ENCODE data around the gene TMEM80. TPM values are rescaled to one million over a fixed set of nuclear protein-coding genes. Genes with fewer than 3 reads are reported as not detected.

Gene TMEM80
- total RNA-seq, 1 experiment from 2014 or later, result 10.8 TPM

DNA sequence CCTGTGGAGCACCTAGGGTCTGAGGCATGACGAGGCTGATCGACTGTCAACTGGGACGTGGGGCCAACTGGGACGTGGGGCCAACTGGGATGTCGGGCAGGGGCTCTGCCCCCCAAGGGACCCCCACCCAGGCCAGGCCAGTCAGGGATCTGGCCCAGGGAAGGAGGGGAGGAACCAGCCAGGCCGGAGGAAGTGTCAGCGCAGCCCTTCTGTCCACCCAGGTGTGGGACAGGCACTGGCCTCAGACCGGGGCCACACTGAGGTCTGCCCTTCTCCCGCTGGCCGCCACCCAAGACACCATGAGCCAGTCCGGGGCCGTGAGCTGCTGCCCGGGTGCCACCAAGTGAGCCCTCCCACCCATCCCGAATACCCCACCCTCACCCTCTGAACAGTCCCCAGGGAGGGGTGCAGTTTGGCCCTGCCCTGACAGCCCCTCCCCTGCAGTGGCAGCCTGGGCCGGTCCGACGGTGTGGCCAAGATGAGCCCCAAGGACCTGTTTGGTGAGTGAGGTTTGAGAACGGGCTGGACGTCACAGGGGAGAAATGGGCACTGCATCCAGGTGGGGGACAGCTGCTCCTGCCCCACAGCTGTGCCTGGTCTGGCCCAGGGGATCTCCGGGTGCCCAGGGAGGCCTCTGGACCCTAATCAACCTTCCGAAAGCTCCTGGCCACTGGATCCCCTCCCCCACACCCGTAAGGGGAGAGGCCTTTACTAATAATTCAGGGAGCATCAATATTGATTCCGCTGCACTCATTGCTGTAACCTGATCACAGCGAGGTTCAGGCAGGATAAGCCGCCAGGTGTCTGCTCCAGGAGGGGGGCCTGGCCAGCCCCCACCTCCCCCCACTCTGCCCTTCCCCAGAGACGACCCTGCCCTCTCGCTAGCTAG, 13.7 kb downstream of the TMEM80 start:
- CTCF ChIA-PET, result no interaction called here
- peaks cover 29% of the 10 kb centered on the region for H3K4me1 ChIP-seq (ENCODE audit: insufficient read depth, low read length)
- no peak overlapping the region for H3K27ac ChIP-seq (ENCODE audit: low read length)

GRCh38 chr11:714436-714835, 18.8 kb downstream of the TMEM80 start:
- POLR2A ChIA-PET (ENCODE audit: unreplicated experiment), result no interaction called here
- CTCF ChIA-PET, result no interaction called here
- no TSS peak for BruUV-seq (replicated peaks)

More for the DNA sequence above, 13.7 kb downstream of the TMEM80 start:
- no peak overlapping the region for H3K9ac ChIP-seq (ENCODE audit: low read length)
- no peak overlapping the region for H3K4me3 ChIP-seq (ENCODE audit: low read length)
- no peak overlapping the region for H2AFZ ChIP-seq (ENCODE audit: low read length)
- H3K36me3 ChIP-seq (ENCODE audit: low read depth, low read length), result no peaks in the 10 kb centered on the region
- intact Hi-C loops (cut with micrococcal nuclease), result no loop called here
- no peaks in the 10 kb centered on the region for H3F3A ChIP-seq (ENCODE audit: low read length, unreplicated experiment)
- peaks cover 51% of the 10 kb centered on the region for H3K79me2 ChIP-seq (ENCODE audit: low read length)
- POLR2A ChIA-PET (ENCODE audit: unreplicated experiment), result no interaction called here
- no peak for TF ChIP-seq EZH2 (IDR thresholded peaks at IDR 0.05; ENCODE audit: low read length, unreplicated experiment)
- TF ChIP-seq CTCF (conservative IDR thresholded peaks at IDR 0.05; ENCODE audit: low read depth, low read length), result no peak
- TF ChIP-seq EZH2phosphoT487 (IDR thresholded peaks at IDR 0.05; ENCODE audit: borderline replicate concordance, low read length), result no peak
- no peaks in the 10 kb centered on the region for H3K9me2 ChIP-seq (replicated peaks; ENCODE audit: low read length)
- H3K4me2 ChIP-seq (ENCODE audit: low read length), result no peak overlapping the region
- H4K20me1 ChIP-seq (ENCODE audit: low read length), result no peaks in the 10 kb centered on the region; the same call in 1 of the 2 replicates
- BruUV-seq (replicated peaks), result no TSS peak
- no peaks in the 10 kb centered on the region for H3K9me3 ChIP-seq (ENCODE audit: low read length)
- H3K27me3 ChIP-seq (ENCODE audit: low read length), result no peaks in the 10 kb centered on the region
- DNase-seq, result no peak
- ATAC-seq, result no peak

More at GRCh38 chr11:714436-714835, 18.8 kb downstream of the TMEM80 start:
- Histone ChIP-seq H3K4me2 (ENCODE audit: low read length) (no peak overlapping the region), H3K27ac (ENCODE audit: low read length) (no peak overlapping the region), H3K9me3 (ENCODE audit: low read length) (no peaks in the 10 kb centered on the region), H3K9ac (ENCODE audit: low read length) (no peak overlapping the region), H3K36me3 (ENCODE audit: low read depth, low read length) (no peaks in the 10 kb centered on the region), H3K79me2 (ENCODE audit: low read length) (peaks cover 30% of the 10 kb centered on the region), H4K20me1 (ENCODE audit: low read length) (no peaks in the 10 kb centered on the region), H3K9me2 (replicated peaks; ENCODE audit: low read length) (no peaks in the 10 kb centered on the region), H3K27me3 (ENCODE audit: low read length) (no peaks in the 10 kb centered on the region), H3K4me1 (ENCODE audit: insufficient read depth, low read length) (no peaks in the 10 kb centered on the region), H3K4me3 (ENCODE audit: low read length) (no peak overlapping the region), H3F3A (ENCODE audit: low read length, unreplicated experiment) (no peaks in the 10 kb centered on the region), H2AFZ (ENCODE audit: low read length) (no peak overlapping the region)
- TF ChIP-seq EZH2 (IDR thresholded peaks at IDR 0.05; ENCODE audit: low read length, unreplicated experiment), result no peak
- no peak for TF ChIP-seq EZH2phosphoT487 (IDR thresholded peaks at IDR 0.05; ENCODE audit: borderline replicate concordance, low read length)
- TF ChIP-seq CTCF (conservative IDR thresholded peaks at IDR 0.05; ENCODE audit: low read depth, low read length), result no peak
- intact Hi-C loops (cut with micrococcal nuclease), result no loop called here
- ATAC-seq (no peak), DNase-seq (no peak)

Measured in PC-3 (cell line).